H1 (cell line): ENCODE measurements around the gene MAFG. TPM values are rescaled to one million over a fixed set of nuclear protein-coding genes. Genes with fewer than 3 reads are reported as not detected.

Source experiments
- KDM5A ChIP-seq: fragments of 200-600 bp; IDR thresholded peaks from 2 replicates; pipeline ENCODE4 v1.7.1; 2012; ENCODE audit warnings: mild to moderate bottlenecking, low read length, inconsistent platforms, mixed read lengths
- polyA plus RNA-seq, 7 experiments: library from polyadenylated mRNA; depleted of rRNA in 3 of 7; stranded (reverse) in 5 of 7; unstranded in 2 of 7; fragments of >200 nt in 5 of 7; fragments of 200-250 nt in 2 of 7; gene quantifications; 1 replicate in 5 of 7; 2 replicates in 1 of 7; 4 replicates in 1 of 7; pipeline versions ENCODE4 v1.2.1 to v1.2.3, GENCODE V29; 2011 to 2013; ENCODE audit warnings: missing spikeins in 2 of 7, mixed read lengths in 2 of 7
- total RNA-seq: library from RNA; stranded (reverse); fragmentation: NEBNext Ultra II Directional; extraction: Animal tissue kit (Norgen Biotek cat#: 25700); gene quantifications from 2 replicates; pipeline ENCODE4 v1.2.1, GENCODE V29; 2021

The MAFG gene
- total and polyA plus RNA-seq, 2 of the 8 experiments (the other 6 are each of a cell fraction or from before 2014, with no cell fraction given), result 25.5 to 26.9 TPM

DNA sequence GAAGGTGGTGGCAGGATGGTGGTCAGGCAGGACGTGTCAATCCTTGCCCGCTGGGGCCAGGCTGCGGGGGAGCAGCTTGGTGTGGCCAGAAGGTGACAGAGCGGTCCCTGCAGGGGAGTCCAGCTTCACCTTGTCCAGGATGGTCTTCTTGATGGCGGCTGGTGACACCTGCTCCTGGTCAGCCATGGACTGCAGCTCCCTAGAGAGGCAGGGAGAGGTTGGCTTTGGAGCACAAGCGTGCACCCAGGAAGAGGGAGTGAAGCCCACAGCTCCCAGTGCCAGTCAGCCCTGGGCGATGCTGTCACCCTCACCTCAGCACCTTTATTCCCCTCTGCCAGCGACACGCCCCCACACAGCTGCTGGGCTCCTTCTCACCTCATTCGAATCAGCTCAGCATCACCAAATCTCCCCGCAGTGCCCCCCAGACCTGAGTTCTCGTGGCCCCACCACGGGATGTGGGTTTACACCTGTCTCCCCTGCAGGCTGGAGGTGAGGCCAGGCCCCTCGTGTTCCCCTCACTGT lies 5.7 kb upstream of the MAFG start (continued):
- no peak for TF ChIP-seq KDM5A
